DND-41 (cell line): ENCODE results near the gene SDHB.

Experiments
- CTCF ChIP-seq: IDR thresholded peaks from 2 replicates; pipeline ENCODE4 v1.5.1; 2012; ENCODE audit warnings: borderline replicate concordance, low read length, moderate library complexity, mild to moderate bottlenecking; ENCODE audit not compliant: poor library complexity, severe bottlenecking; ENCODE audit errors: extremely low read depth
- EZH2 ChIP-seq: IDR thresholded peaks from 3 replicates; pipeline ENCODE4 v1.6.1; 2012; ENCODE audit warnings: borderline replicate concordance, low read depth, mild to moderate bottlenecking, moderate library complexity, low read length, inconsistent platforms; ENCODE audit not compliant: severe bottlenecking

- TF ChIP-seq EZH2 = no peak
- TF ChIP-seq CTCF = no peak
These were observed 20.4 kb downstream of the SDHB start for GRCh38 chr1:17033481-17033880.
